ENCODE measurements around the gene CCDC174.

CCDC174 gene

DNA sequence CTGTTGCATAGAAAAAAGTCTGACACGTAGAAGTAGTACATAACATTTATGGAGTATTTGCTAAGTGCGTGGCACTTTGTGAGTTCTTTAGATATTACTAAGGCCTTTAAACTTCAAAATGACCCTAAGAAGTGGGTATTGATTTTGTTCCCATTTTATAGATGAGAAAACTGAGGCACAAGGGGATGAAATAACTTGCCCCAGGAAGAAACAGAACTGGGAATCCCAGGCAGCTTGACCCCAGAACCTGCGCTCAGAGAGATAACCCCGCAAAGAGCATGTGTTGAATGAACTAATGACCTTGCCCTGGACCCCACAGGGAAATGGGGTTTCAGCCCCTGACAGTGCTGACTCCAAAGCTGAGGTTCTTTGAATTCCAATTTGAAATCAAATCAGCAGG, 30.5 kb upstream of the CCDC174 start:
- Histone ChIP-seq H3K79me2 (ENCODE audit: insufficient read depth, low read length) (no peaks in the 10 kb centered on the region), H3K9ac (ENCODE audit: low read length) (no peak overlapping the region), H3K9me2 (ENCODE audit: low read depth, low read length) (no peaks in the 10 kb centered on the region), H3K4me3 (ENCODE audit: low read depth, low read length, poor library complexity, severe bottlenecking) (no peak overlapping the region), H2AFZ (ENCODE audit: low read length) (no peak overlapping the region), H3K27ac (ENCODE audit: low read depth, low read length, poor library complexity, severe bottlenecking) (no peak overlapping the region), H3K9me3 (ENCODE audit: low read length) (no peaks in the 10 kb centered on the region), H3K4me1 (ENCODE audit: insufficient read depth, low read length, severe bottlenecking) (no peaks in the 10 kb centered on the region), H3K36me3 (ENCODE audit: insufficient read depth, low read length) (no peaks in the 10 kb centered on the region), H3K27me3 (ENCODE audit: insufficient read depth, low read length) (peaks cover 14% of the 10 kb centered on the region; the same call in 1 of the 2 replicates), H4K20me1 (ENCODE audit: insufficient read depth, low read length) (no peaks in the 10 kb centered on the region), H3F3A (ENCODE audit: insufficient read depth, low read length) (no peaks in the 10 kb centered on the region), H3K4me2 (ENCODE audit: low read length) (no peak overlapping the region)
- no peak for TF ChIP-seq EZH2 (IDR thresholded peaks at IDR 0.05; ENCODE audit: borderline replicate concordance, low read length)
- TF ChIP-seq, protein P1, sequence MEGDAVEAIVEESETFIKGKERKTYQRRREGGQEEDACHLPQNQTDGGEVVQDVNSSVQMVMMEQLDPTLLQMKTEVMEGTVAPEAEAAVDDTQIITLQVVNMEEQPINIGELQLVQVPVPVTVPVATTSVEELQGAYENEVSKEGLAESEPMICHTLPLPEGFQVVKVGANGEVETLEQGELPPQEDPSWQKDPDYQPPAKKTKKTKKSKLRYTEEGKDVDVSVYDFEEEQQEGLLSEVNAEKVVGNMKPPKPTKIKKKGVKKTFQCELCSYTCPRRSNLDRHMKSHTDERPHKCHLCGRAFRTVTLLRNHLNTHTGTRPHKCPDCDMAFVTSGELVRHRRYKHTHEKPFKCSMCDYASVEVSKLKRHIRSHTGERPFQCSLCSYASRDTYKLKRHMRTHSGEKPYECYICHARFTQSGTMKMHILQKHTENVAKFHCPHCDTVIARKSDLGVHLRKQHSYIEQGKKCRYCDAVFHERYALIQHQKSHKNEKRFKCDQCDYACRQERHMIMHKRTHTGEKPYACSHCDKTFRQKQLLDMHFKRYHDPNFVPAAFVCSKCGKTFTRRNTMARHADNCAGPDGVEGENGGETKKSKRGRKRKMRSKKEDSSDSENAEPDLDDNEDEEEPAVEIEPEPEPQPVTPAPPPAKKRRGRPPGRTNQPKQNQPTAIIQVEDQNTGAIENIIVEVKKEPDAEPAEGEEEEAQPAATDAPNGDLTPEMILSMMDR (IDR thresholded peaks at IDR 0.05; ENCODE audit: low read length), result no peak

- Histone ChIP-seq H3K27me3 (ENCODE audit: insufficient read depth, low read length) (peaks cover 11% of the 10 kb centered on the region; the same call in 1 of the 2 replicates), H3K36me3 (ENCODE audit: insufficient read depth, low read length) (no peaks in the 10 kb centered on the region), H3K79me2 (ENCODE audit: insufficient read depth, low read length) (no peaks in the 10 kb centered on the region), H3K9me3 (ENCODE audit: low read length) (no peaks in the 10 kb centered on the region), H3K9me2 (ENCODE audit: low read depth, low read length) (no peaks in the 10 kb centered on the region), H4K20me1 (ENCODE audit: insufficient read depth, low read length) (no peaks in the 10 kb centered on the region), H3K4me1 (ENCODE audit: insufficient read depth, low read length, severe bottlenecking) (no peaks in the 10 kb centered on the region), H3K4me2 (ENCODE audit: low read length) (no peak overlapping the region), H2AFZ (ENCODE audit: low read length) (no peak overlapping the region), H3K9ac (ENCODE audit: low read length) (no peak overlapping the region), H3K4me3 (ENCODE audit: low read depth, low read length, poor library complexity, severe bottlenecking) (no peak overlapping the region), H3K27ac (ENCODE audit: low read depth, low read length, poor library complexity, severe bottlenecking) (no peak overlapping the region), H3F3A (ENCODE audit: insufficient read depth, low read length) (no peaks in the 10 kb centered on the region)
- no peak for TF ChIP-seq EZH2 (IDR thresholded peaks at IDR 0.05; ENCODE audit: borderline replicate concordance, low read length)
- TF ChIP-seq, protein P1 (IDR thresholded peaks at IDR 0.05; ENCODE audit: low read length), result no peak
Observed at GRCh38 chr3:14622368-14622767, 29.2 kb upstream of the CCDC174 start.

DNA sequence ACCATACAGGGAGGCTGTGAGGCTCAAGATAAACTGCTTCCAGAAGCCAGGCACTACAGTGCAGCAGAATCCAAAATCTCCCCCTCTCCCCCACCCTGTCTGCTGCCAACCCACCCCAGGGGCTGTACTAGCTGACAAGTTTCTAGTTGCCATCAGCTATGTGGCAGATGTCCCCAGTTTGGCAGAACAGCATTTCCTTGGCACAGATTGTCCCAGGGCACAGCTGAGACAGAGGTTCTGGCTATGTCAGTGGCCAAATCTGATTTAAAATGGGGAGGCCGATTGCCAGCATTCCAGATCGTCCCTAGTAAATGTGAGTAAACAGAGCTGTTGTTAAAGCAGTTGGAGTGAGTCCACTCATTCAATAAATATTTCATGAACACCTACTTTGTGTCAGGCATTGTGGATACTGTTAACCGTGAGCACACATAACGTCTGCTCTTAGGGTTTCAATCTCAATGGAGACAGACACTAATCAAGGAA, 28.0 kb upstream of the CCDC174 start:
- Histone ChIP-seq H3K4me1 (ENCODE audit: insufficient read depth, low read length, severe bottlenecking) (no peaks in the 10 kb centered on the region), H3K4me2 (ENCODE audit: low read length) (no peak overlapping the region), H3K27me3 (ENCODE audit: insufficient read depth, low read length) (peaks cover 15% of the 10 kb centered on the region; the same call in 1 of the 2 replicates), H3K9ac (ENCODE audit: low read length) (no peak overlapping the region), H3K79me2 (ENCODE audit: insufficient read depth, low read length) (no peaks in the 10 kb centered on the region), H3K36me3 (ENCODE audit: insufficient read depth, low read length) (no peaks in the 10 kb centered on the region; the same call in 1 of the 2 replicates), H3F3A (ENCODE audit: insufficient read depth, low read length) (no peaks in the 10 kb centered on the region), H3K4me3 (ENCODE audit: low read depth, low read length, poor library complexity, severe bottlenecking) (no peak overlapping the region), H3K9me2 (ENCODE audit: low read depth, low read length) (no peaks in the 10 kb centered on the region), H2AFZ (ENCODE audit: low read length) (no peak overlapping the region), H3K9me3 (ENCODE audit: low read length) (no peaks in the 10 kb centered on the region), H4K20me1 (ENCODE audit: insufficient read depth, low read length) (no peaks in the 10 kb centered on the region), H3K27ac (ENCODE audit: low read depth, low read length, poor library complexity, severe bottlenecking) (no peak overlapping the region)
- TF ChIP-seq EZH2 (IDR thresholded peaks at IDR 0.05; ENCODE audit: borderline replicate concordance, low read length), result no peak
- TF ChIP-seq, protein P1 (IDR thresholded peaks at IDR 0.05; ENCODE audit: low read length), result no peak
